ENCODE measurements around the gene PAGE2B.
"Not testable (repeated sequence)": the region's sequence is repeated elsewhere in the genome, so short reads cannot be mapped to it uniquely, and the experiment has no call there.

The PAGE2B gene

GRCh38 chrX:55074851-55075467 is at the start of gene PAGE2B:
TSS of gene PAGE2B (plus strand) at chrX:55075030. CDS start at chrX:55076042, 1,012 bp downstream.
- no peak for DNase-seq (ENCODE audit: low spot score)

- DNase-seq (ENCODE audit: low spot score), result no peak
These were observed 48.7 kb upstream of the PAGE2B start for GRCh38 chrX:55026143-55026542.

GRCh38 chrX:55026840-55027239 is 48.0 kb upstream of the PAGE2B start:
- DNase-seq (ENCODE audit: low spot score), result no peak

GRCh38 chrX:55028040-55028439 is 46.8 kb upstream of the PAGE2B start:
- DNase-seq (ENCODE audit: low spot score), result no peak

- DNase-seq (ENCODE audit: low spot score), result no peak
These were observed 46.2 kb upstream of the PAGE2B start for GRCh38 chrX:55028611-55029010.

- DNase-seq (ENCODE audit: low spot score), result no peak
These were observed 45.5 kb upstream of the PAGE2B start for GRCh38 chrX:55029291-55029690.

- no peak for DNase-seq (ENCODE audit: low spot score)
These were observed 44.3 kb upstream of the PAGE2B start, which contains the start of gene ALAS2 for GRCh38 chrX:55030271-55031205. TSS of gene ALAS2 (minus strand) at chrX:55030977. CDS start at chrX:55026000, 4,977 bp downstream.

- DNase-seq (ENCODE audit: low spot score), result no peak
These were observed 41.4 kb upstream of the PAGE2B start for GRCh38 chrX:55033429-55033828.

- no peak for DNase-seq (ENCODE audit: low spot score)
These were observed 35.4 kb upstream of the PAGE2B start for GRCh38 chrX:55039471-55039870.

GRCh38 chrX:55041514-55041913 is 33.3 kb upstream of the PAGE2B start:
- no peak for DNase-seq (ENCODE audit: low spot score)

- DNase-seq (ENCODE audit: low spot score), result not testable (repeated sequence)
These were observed 24.2 kb upstream of the PAGE2B start for GRCh38 chrX:55050599-55050998.

GRCh38 chrX:55056820-55057674 is 17.8 kb upstream of the PAGE2B start:
- DNase-seq (ENCODE audit: low spot score), result no peak

- DNase-seq (ENCODE audit: low spot score), result peak; percentile 4
These were observed 17.1 kb upstream of the PAGE2B start for GRCh38 chrX:55057675-55058249.

- DNase-seq (ENCODE audit: low spot score), result not testable (repeated sequence)
These were observed 7.7 kb upstream of the PAGE2B start for GRCh38 chrX:55067180-55067579.

GRCh38 chrX:55072286-55072685 is 2.5 kb upstream of the PAGE2B start:
- DNase-seq (ENCODE audit: low spot score), result no peak

- no peak for DNase-seq (ENCODE audit: low spot score)
These were observed 14.1 kb downstream of the PAGE2B start, which contains the start of gene PAGE2 for GRCh38 chrX:55088795-55089489. TSS of gene PAGE2 (plus strand) at chrX:55089018. CDS start at chrX:55090021, 1,003 bp downstream.

- DNase-seq (ENCODE audit: low spot score), result no peak
These were observed 23.9 kb downstream of the PAGE2B start for GRCh38 chrX:55098691-55099090.

GRCh38 chrX:55099162-55099561 is 24.3 kb downstream of the PAGE2B start:
- no peak for DNase-seq (ENCODE audit: low spot score)

- DNase-seq (ENCODE audit: low spot score), result no peak
These were observed 27.9 kb downstream of the PAGE2B start for GRCh38 chrX:55102754-55103153.

- no peak for DNase-seq (ENCODE audit: low spot score)
These were observed 32.4 kb downstream of the PAGE2B start for GRCh38 chrX:55107262-55107661.

GRCh38 chrX:55107911-55108310 is 33.1 kb downstream of the PAGE2B start:
- DNase-seq (ENCODE audit: low spot score), result no peak

Measured in germinal center (tissue), 1 donor.